CD4-positive, alpha-beta T cell treated with Interleukin-6 for 4 hours (primary cell): ENCODE data around the gene ARHGAP19.
"Not testable (repeated sequence)": the region's sequence is repeated elsewhere in the genome, so short reads cannot be mapped to it uniquely, and the experiment has no call there.

ENCODE experiments used
- DNase-seq: peaks from one replicate; pipeline ENCODE4 v3.0.0-alpha.2; 2020; ENCODE audit warnings: mixed read lengths

The ARHGAP19 gene

GRCh38 chr10:97321032-97321803 lies 28.8 kb upstream of the ARHGAP19 start:
- DNase-seq = peak; percentile 33

- peak; percentile 40 for DNase-seq
Measured at GRCh38 chr10:97320480-97321031, 28.1 kb upstream of the ARHGAP19 start.

DNA sequence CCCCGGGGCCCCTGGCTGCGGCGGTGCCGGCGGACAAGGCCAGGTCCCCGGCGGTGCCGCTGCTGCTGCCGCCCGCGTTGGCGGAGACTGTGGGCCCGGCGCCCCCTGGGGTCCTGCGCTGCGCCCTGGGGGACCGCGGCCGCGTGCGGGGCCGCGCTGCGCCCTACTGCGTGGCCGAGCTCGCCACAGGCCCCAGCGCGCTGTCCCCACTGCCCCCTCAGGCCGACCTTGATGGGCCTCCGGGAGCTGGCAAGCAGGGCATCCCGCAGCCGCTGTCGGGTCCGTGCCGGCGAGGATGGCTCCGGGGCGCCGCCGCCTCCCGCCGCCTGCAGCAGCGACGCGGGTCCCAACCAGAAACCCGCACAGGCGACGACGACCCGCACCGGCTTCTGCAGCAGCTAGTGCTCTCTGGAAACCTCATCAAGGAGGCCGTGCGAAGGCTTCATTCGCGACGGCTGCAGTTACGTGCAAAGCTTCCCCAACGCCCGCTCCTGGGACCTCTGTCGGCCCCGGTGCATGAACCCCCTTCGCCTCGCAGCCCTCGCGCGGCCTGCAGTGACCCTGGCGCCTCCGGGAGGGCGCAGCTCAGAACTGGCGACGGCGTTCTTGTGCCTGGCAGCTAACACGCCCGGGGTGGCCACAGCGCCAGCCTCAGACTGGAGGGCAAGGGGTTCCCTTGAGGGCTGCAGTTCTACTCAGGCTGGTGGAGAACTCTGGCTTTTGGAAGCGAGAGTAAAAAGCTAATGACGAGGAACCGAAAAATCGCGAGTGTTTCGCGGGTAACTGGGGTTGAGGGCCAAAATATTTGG lies 27.4 kb upstream of the ARHGAP19 start:
- DNase-seq = peak; percentile 70

GRCh38 chr10:97318772-97319651 lies 26.6 kb upstream of the ARHGAP19 start, which contains the start of gene FRAT1:
Gene FRAT1 (plus strand): TSS chr10:97319271. CDS start chr10:97319454, 183 bp downstream.
- peak; percentile 95 for DNase-seq

DNA sequence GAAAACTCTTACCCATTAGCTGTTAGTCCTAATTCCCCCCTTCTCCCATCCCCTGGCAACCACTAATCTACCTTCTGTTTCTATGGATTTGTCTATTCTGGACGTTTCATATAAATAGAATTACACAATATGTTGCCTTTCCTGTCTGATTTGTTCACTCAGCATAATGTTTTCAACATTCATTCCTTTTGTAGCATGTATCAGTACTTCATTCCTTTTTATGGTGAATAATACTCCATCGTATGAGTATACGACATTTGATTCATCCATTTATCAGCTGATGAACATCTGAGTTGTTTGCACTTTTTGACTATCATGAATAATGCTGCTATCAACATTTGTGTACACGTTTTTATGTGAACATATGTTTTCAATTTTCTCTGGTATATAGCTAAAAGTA lies 22.2 kb upstream of the ARHGAP19 start:
- no peak for DNase-seq

GRCh38 chr10:97312897-97313296 lies 20.5 kb upstream of the ARHGAP19 start:
- no peak for DNase-seq

DNA sequence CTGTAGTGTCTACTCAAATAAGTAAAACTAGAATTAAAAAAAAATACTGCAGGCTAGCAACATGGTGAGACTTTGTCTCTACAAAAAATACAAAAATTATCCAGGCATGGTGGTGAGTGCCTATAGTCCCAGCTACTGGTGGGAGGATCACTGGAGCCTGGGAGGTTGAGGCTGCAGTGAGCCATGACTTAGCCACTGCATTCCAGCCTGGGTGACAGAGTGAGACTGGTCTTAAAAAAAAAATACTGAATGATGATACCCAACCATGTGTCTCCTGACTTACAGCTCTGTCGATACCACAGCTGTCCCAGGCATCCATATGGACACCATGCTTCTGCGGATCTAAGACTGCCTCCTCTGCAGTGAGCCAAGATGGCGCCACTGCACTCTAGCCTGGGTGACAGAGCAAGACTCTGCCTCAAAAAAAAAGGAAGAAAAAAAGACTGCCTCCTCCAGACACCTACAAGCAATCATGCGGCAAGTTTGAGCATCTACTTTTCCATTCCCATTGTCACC lies 18.7 kb upstream of the ARHGAP19 start:
- DNase-seq = no peak

DNA sequence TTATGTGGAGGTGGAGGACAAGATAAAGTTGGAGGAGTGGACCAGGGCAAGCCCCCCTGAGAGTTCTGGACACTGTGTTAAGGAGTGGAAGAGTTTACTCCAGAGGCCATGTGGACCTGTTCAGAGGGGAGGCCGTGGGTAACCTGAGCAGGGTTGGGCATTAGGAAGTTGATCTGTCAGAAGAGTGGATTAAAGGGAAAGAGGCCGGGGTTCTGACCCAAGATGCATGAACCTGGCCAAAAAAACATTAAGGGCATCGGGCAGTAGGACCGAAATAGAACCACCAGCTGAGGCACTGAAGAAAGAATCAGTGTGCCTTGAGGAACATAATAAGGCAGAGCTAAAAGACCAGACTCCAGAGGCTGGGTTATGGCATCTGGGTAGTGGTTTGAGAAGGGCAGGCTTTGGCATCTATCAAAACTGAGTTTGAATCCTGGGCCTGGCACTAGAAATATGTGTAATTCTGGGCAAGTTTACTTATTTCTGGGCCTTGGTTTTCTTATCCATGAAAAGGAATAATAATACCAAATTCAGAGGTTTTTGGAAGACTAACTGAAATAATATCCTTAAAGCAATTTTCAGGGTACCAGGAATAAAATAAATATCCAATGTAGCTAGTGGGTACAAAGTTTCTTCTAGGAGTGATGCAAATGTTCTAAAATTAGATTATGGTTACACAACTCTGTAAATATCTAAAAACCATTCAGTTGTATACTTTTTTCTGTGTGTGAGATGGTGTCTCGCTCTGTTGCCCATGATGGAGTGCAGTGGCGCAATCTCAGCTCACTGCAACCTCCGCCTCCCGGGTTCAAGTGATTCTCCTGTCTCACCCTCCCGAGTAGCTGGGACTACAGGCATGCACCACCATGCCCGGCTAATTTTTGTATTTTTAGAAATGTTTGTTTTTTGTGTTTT lies 15.7 kb upstream of the ARHGAP19 start:
- no peak for DNase-seq

DNA sequence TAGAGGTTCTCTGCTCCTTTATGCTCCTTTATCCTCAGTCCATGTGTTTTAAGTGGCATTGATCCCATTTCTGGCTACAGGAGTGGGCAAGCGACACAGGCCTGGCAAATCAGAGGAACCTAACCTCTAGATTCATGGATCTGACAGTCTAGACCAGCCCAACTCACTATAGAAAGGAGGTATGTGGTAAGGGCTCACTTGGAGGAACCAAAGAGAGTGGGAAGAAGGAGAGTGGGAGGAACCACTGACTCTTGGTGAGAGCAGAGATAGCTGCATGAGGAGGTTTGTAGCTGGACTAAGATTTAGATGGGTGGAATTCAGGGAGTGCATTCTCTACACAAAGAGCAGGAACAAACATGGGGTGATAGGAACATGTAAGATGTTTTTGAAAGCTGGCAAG lies 15.0 kb upstream of the ARHGAP19 start:
- no peak for DNase-seq

GRCh38 chr10:97302088-97302791 lies 9.8 kb upstream of the ARHGAP19 start:
- DNase-seq = no peak

GRCh38 chr10:97300980-97301379 lies 8.5 kb upstream of the ARHGAP19 start:
- DNase-seq = no peak

DNA sequence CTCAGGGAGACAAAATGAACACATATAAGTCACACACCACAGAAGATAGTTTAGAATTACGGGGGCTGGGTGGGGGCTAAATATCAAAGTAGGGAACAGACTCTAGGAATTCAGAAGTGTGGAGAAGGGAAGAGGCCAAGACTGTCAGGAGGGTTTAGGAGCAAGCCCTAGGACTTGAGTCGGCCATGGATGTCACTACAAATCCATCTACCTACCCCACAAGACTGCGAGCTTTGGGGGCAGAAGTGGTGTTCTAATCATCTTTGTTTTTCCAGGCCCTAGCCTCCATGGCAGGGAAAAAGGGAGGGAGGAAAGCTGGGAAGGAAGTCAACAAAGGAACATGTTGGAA lies 5.8 kb upstream of the ARHGAP19 start:
- no peak for DNase-seq

GRCh38 chr10:97297556-97298222 lies 5.3 kb upstream of the ARHGAP19 start:
- no peak for DNase-seq

GRCh38 chr10:97292862-97293198 lies 393 bp upstream of the ARHGAP19 start:
- DNase-seq = no peak

- DNase-seq = no peak
Measured at GRCh38 chr10:97291357-97292096, 910 bp downstream of the ARHGAP19 start.

DNA sequence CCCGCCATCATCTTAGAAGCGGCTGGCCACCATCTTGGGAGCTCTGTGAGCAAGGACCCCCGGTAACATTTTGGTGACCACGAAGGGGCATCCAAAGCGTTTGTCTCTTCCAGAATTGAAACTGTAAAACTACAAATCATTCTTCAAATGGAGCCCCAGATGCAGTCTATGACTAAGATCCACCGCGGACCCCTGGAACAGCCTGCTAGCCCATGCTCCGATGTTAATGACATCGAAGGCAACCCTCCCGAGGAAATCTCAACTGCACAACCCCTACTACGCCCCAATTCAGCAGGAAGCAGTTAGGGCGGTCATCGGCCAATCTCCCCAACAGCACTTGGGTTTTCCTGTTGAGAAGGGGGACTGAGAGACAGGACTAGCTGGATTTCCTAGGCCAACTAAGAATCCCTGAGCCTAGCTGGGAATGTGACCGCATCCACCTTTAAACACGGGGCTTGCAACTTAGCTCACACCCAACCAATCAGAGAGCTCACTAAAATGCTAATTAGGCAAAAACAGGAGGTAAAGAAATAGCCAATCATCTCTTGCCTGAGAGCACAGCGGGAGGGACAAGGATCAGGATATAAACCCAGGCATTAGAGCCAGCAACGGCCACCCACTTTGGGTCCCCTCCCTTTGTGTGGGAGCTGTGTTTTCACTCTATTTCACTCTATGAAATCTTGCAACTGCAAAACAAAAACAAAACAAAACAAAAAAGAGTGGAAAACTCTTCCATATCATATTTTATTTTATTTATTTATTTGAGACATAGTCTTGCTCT lies 1.7 kb downstream of the ARHGAP19 start:
- not testable (repeated sequence) for DNase-seq

- not testable (repeated sequence) for DNase-seq
Measured at GRCh38 chr10:97290076-97290475, 2.4 kb downstream of the ARHGAP19 start.

GRCh38 chr10:97280783-97281182 lies 11.7 kb downstream of the ARHGAP19 start:
- no peak for DNase-seq
